Esophagus squamous epithelium (tissue), 4 donors: Measurements from ENCODE around the gene MAP2K7.

ENCODE experiments used
- CTCF ChIP-seq, 6 experiments: fragments of 450-650 bp in 4 of 6; fragments of 200-600 bp in 2 of 6; sonication (generic) in 2 of 6; IDR thresholded peaks; one replicate each; pipeline ENCODE4 v1.5.1; 2016 to 2019; ENCODE audit warnings: antibody characterized with exemption in 6 of 6, mild to moderate bottlenecking in 4 of 6, moderate library complexity in 4 of 6
- POLR2A ChIP-seq, 4 donors: fragments of 450-650 bp; IDR thresholded peaks; one replicate each; pipeline ENCODE4 v1.6.1; 2017; ENCODE audit warnings: antibody characterized with exemption in 4 of 4, mild to moderate bottlenecking in 4 of 4, moderate library complexity in 3 of 4

GRCh38 chr19:7931221-7932061, 27.8 kb downstream of the MAP2K7 start:
- TF ChIP-seq CTCF (IDR thresholded peaks at IDR 0.05) (no peak), POLR2A (IDR thresholded peaks at IDR 0.05) (no peak)
